HepG2 (cell line): ENCODE measurements around the gene HOXA4. TPM values are rescaled to one million over a fixed set of nuclear protein-coding genes. Genes with fewer than 3 reads are reported as not detected.

Source experiments
- ASH2L ChIP-seq: fragments of 300-600, 200-600 bp; sonication (generic); IDR thresholded peaks from 2 replicates; pipeline ENCODE4 v1.7.0; 2017; ENCODE audit warnings: low read depth, mild to moderate bottlenecking, moderate library complexity, mixed read lengths, low read length; ENCODE audit not compliant: insufficient read length
- GTF2F1 ChIP-seq: fragments of 150-350 bp; IDR thresholded peaks from 2 replicates; pipeline ENCODE4 v1.6.1; 2014; ENCODE audit warnings: low read length
- GZF1 ChIP-seq: sonication (generic); formaldehyde crosslinking; IDR thresholded peaks from 2 replicates; pipeline ENCODE4 v1.5.1; 2020; ENCODE audit warnings: mild to moderate bottlenecking, missing genetic modification reagents
- HNRNPL ChIP-seq: fragments of 200-400 bp; formaldehyde crosslinking; IDR thresholded peaks from 2 replicates; pipeline ENCODE4 v1.6.1; 2017; ENCODE audit warnings: mild to moderate bottlenecking, low read depth, low read length
- ISX ChIP-seq: sonication (generic); formaldehyde crosslinking; conservative IDR thresholded peaks from 2 replicates; pipeline ENCODE4 v1.5.0; 2020; ENCODE audit warnings: missing genetic modification reagents
- LCORL ChIP-seq, 2 experiments: fragments of 450-650 bp in 1 of 2; sonication (generic) in 1 of 2; formaldehyde crosslinking in 1 of 2; IDR thresholded peaks; 2 replicates each; pipeline versions ENCODE4 v1.5.0 to v1.6.1; 2017 to 2020; ENCODE audit warnings: antibody characterized with exemption in 1 of 2, missing genetic modification reagents in 1 of 2
- SMAD9 ChIP-seq: sonication (generic); formaldehyde crosslinking; IDR thresholded peaks from 2 replicates; pipeline ENCODE4 v1.5.1; 2020; ENCODE audit warnings: mild to moderate bottlenecking, missing genetic modification reagents
- TP53 ChIP-seq: sonication (generic); formaldehyde crosslinking; conservative IDR thresholded peaks from 2 replicates; pipeline ENCODE4 v1.4.0; 2020; ENCODE audit warnings: missing genetic modification reagents
- WIZ ChIP-seq: sonication (generic); formaldehyde crosslinking; IDR thresholded peaks from 2 replicates; pipeline ENCODE4 v1.5.1; 2020; ENCODE audit warnings: mild to moderate bottlenecking, missing genetic modification reagents
- ZFP36 ChIP-seq: fragments of 150-350 bp; IDR thresholded peaks from 2 replicates; pipeline ENCODE4 v1.6.1; 2018; ENCODE audit warnings: borderline replicate concordance, low read length, low read depth; ENCODE audit not compliant: partially characterized antibody
- ZNF260 ChIP-seq: sonication (generic); formaldehyde crosslinking; IDR thresholded peaks from 2 replicates; pipeline ENCODE4 v1.4.0; 2020; ENCODE audit warnings: missing genetic modification reagents, low read depth, mild to moderate bottlenecking, borderline replicate concordance
- ZNF383 ChIP-seq: sonication (generic); formaldehyde crosslinking; IDR thresholded peaks from 2 replicates; pipeline ENCODE4 v1.4.0; 2020; ENCODE audit warnings: missing genetic modification reagents, mild to moderate bottlenecking, borderline replicate concordance
- ZNF567 ChIP-seq: sonication (generic); formaldehyde crosslinking; IDR thresholded peaks from 2 replicates; pipeline ENCODE4 v1.8.1; 2023; ENCODE audit warnings: mild to moderate bottlenecking, missing genetic modification reagents, borderline replicate concordance
- polyA plus RNA-seq, 8 experiments: library from polyadenylated mRNA; depleted of rRNA in 3 of 8; stranded (reverse) in 7 of 8; unstranded in 1 of 8; fragments of >200 nt; fragmentation: Illumina TruSeq in 4 of 8; extraction: Trizol in 4 of 8; gene quantifications; 2 replicates each; pipeline versions ENCODE4 v1.2.1 to v1.2.3, GENCODE V29; 2011 to 2016; ENCODE audit warnings: low read depth in 4 of 8, missing spikeins in 1 of 8, mixed read lengths in 1 of 8; ENCODE audit not compliant: insufficient read depth in 1 of 8
- total RNA-seq, 5 experiments: library from RNA; depleted of rRNA; stranded (reverse); fragments of >200 nt; fragmentation: Illumina TruSeq; extraction: Trizol; gene quantifications; 2 replicates each; pipeline ENCODE4 v1.2.3, GENCODE V29; 2016; ENCODE audit warnings: low read depth in 1 of 5
- TF ChIP-seq, protein P1 (sequence below), 2 experiments: sonication (generic) in 1 of 2; formaldehyde crosslinking in 1 of 2; IDR thresholded peaks; 2 replicates each; pipeline versions ENCODE4 v1.6.1 to v1.9.0; 2014 to 2022; ENCODE audit warnings: antibody characterized with exemption in 1 of 2, borderline replicate concordance in 1 of 2, inconsistent platforms in 1 of 2, low read depth in 1 of 2, missing genetic modification reagents in 1 of 2
- TF ChIP-seq, protein P2 (sequence below): sonication (generic); formaldehyde crosslinking; IDR thresholded peaks from 2 replicates; pipeline ENCODE4 v1.9.0; 2021; ENCODE audit warnings: missing genetic modification reagents, mild to moderate bottlenecking, borderline replicate concordance

HOXA4 gene
- total and polyA plus RNA-seq, 2 of the 13 experiments (the other 11 are each of a cell fraction or from before 2014, with no cell fraction given) = 2.4 to 5.4 TPM

GRCh38 chr7:27142580-27143022, 12.0 kb upstream of the HOXA4 start (continued):
- TF ChIP-seq, protein P1, sequence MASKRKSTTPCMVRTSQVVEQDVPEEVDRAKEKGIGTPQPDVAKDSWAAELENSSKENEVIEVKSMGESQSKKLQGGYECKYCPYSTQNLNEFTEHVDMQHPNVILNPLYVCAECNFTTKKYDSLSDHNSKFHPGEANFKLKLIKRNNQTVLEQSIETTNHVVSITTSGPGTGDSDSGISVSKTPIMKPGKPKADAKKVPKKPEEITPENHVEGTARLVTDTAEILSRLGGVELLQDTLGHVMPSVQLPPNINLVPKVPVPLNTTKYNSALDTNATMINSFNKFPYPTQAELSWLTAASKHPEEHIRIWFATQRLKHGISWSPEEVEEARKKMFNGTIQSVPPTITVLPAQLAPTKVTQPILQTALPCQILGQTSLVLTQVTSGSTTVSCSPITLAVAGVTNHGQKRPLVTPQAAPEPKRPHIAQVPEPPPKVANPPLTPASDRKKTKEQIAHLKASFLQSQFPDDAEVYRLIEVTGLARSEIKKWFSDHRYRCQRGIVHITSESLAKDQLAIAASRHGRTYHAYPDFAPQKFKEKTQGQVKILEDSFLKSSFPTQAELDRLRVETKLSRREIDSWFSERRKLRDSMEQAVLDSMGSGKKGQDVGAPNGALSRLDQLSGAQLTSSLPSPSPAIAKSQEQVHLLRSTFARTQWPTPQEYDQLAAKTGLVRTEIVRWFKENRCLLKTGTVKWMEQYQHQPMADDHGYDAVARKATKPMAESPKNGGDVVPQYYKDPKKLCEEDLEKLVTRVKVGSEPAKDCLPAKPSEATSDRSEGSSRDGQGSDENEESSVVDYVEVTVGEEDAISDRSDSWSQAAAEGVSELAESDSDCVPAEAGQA (IDR thresholded peaks at IDR 0.05; ENCODE audit: low read depth) = no peak
- TF ChIP-seq, protein P1 (CRISPR knock-in tag; IDR thresholded peaks at IDR 0.05; ENCODE audit: borderline replicate concordance) = no peak
- TF ChIP-seq ISX (CRISPR knock-in tag) (no peak), ASH2L (peak; percentile 4), HNRNPL (no peak), ZFP36 (no peak), LCORL (IDR thresholded peaks at IDR 0.05) (no peak), LCORL (CRISPR knock-in tag; IDR thresholded peaks at IDR 0.05) (peak; percentile 57; the same call in 1 of the 2 replicates), GZF1 (CRISPR knock-in tag) (no peak), SMAD9 (no peak), ZNF567 (CRISPR knock-in tag) (no peak), WIZ (CRISPR knock-in tag) (no peak), ZNF383 (no peak), TP53 (no peak), GTF2F1 (no peak), ZNF260 (no peak)
- TF ChIP-seq, protein P2, sequence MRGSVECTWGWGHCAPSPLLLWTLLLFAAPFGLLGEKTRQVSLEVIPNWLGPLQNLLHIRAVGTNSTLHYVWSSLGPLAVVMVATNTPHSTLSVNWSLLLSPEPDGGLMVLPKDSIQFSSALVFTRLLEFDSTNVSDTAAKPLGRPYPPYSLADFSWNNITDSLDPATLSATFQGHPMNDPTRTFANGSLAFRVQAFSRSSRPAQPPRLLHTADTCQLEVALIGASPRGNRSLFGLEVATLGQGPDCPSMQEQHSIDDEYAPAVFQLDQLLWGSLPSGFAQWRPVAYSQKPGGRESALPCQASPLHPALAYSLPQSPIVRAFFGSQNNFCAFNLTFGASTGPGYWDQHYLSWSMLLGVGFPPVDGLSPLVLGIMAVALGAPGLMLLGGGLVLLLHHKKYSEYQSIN (CRISPR knock-in tag) = no peak
- TF ChIP-seq, all 625 proteins: peak for 5
